Naive B cell (primary cell): ENCODE results near the gene WARS2. TPM values are rescaled to one million over a fixed set of nuclear protein-coding genes. Genes with fewer than 3 reads are reported as not detected.
A peak's percentile ranks its signal among the peaks of the same experiment; 100 is the strongest.
"Not testable (repeated sequence)": the region's sequence is repeated elsewhere in the genome, so short reads cannot be mapped to it uniquely, and the experiment has no call there.

Experiments
- ATAC-seq, 2 donors: fragments of 150-1000 bp; cut with Tn5 transposase; 2 replicates each; pipeline ENCODE4 v1.10.0; 2021; ENCODE audit warnings: low read depth in 2 of 2, mild to moderate bottlenecking in 2 of 2, moderate library complexity in 2 of 2
- DNase-seq: peaks from one replicate; pipeline ENCODE4 v3.0.0; 2022
- H3K27ac Mint-ChIP-seq, 6 donors: one replicate each; pipeline ENCODE4 v1.8.0; 2020 to 2022; ENCODE audit warnings: mild to moderate bottlenecking in 6 of 6, mixed read lengths in 6 of 6, moderate library complexity in 5 of 6, inconsistent platforms in 2 of 6
- H3K27me3 Mint-ChIP-seq, 3 donors: one replicate each; pipeline ENCODE4 v1.8.0; 2021 to 2022; ENCODE audit warnings: mixed read lengths in 3 of 3, mild to moderate bottlenecking in 1 of 3
- H3K36me3 Mint-ChIP-seq, 2 donors: one replicate each; pipeline ENCODE4 v1.8.0; 2020 to 2022; ENCODE audit warnings: mixed read lengths in 2 of 2, inconsistent platforms in 1 of 2, mild to moderate bottlenecking in 1 of 2
- H3K4me1 Mint-ChIP-seq, 3 donors: one replicate each; pipeline ENCODE4 v1.8.0; 2020 to 2022; ENCODE audit warnings: mixed read lengths in 3 of 3, inconsistent platforms in 1 of 3, mild to moderate bottlenecking in 1 of 3, moderate library complexity in 1 of 3
- H3K4me3 Mint-ChIP-seq, 8 donors: one replicate each; pipeline ENCODE4 v1.8.0; 2020 to 2022; ENCODE audit warnings: mild to moderate bottlenecking in 8 of 8, mixed read lengths in 8 of 8, moderate library complexity in 8 of 8, inconsistent platforms in 2 of 8
- H3K9me3 Mint-ChIP-seq, 7 donors: one replicate each; pipeline ENCODE4 v1.8.0; 2020 to 2022; ENCODE audit warnings: mixed read lengths in 7 of 7, mild to moderate bottlenecking in 5 of 7, inconsistent platforms in 2 of 7, moderate library complexity in 1 of 7
- polyA plus RNA-seq, 6 donors: library from polyadenylated mRNA; unstranded; fragments of 300-500 nt; fragmentation: Illumina TruSeq; gene quantifications; one replicate each; pipeline ENCODE4 v1.2.3, GENCODE V29; 2021; ENCODE audit warnings: low read depth in 6 of 6

The WARS2 gene
- polyA plus RNA-seq, 6 donors from 2014 or later: 6.2 to 21.3 (median 19.1) TPM

- Mint-ChIP-seq H3K27ac (no peak overlapping the region), H3K9me3 (peaks cover 0 to 19% (median 12%) of the 10 kb centered on the region in 7 donors), H3K27me3 (no peaks in the 10 kb centered on the region)
Observed at GRCh38 chr1:119125874-119126273, 14.6 kb downstream of the WARS2 start.

GRCh38 chr1:119124764-119125163 lies 15.7 kb downstream of the WARS2 start:
- Mint-ChIP-seq H3K27me3 (no peaks in the 10 kb centered on the region), H3K4me1 (peaks cover 4 to 14% (median 10%) of the 10 kb centered on the region in 3 donors), H3K4me3 (no peak overlapping the region), H3K9me3 (peaks cover 4 to 30% (median 18%) of the 10 kb centered on the region in 7 donors), H3K36me3 (peaks cover 14 to 24% of the 10 kb centered on the region in 2 donors), H3K27ac (peak overlapping the region in 1 of 6 donors; percentile 96)
- ATAC-seq: no peak
- DNase-seq: no peak

More at GRCh38 chr1:119125874-119126273, 14.6 kb downstream of the WARS2 start:
- ATAC-seq (no peak), DNase-seq (no peak)
- peaks cover 0 to 8% (median 5%) of the 10 kb centered on the region in 3 donors for H3K4me1 Mint-ChIP-seq
- H3K4me3 Mint-ChIP-seq: no peak overlapping the region
- H3K36me3 Mint-ChIP-seq: peaks cover 9 to 14% of the 10 kb centered on the region in 2 donors

- H3K27me3 Mint-ChIP-seq, H3K4me3 Mint-ChIP-seq, ATAC-seq, DNase-seq, H3K27ac Mint-ChIP-seq: not testable (repeated sequence)
- Mint-ChIP-seq H3K9me3 (peaks cover 6 to 49% (median 21%) of the 10 kb centered on the region in 7 donors), H3K36me3 (peaks cover 27 to 35% of the 10 kb centered on the region in 2 donors), H3K4me1 (peaks cover 5 to 22% (median 14%) of the 10 kb centered on the region in 3 donors)
Observed at GRCh38 chr1:119121872-119122271, 18.6 kb downstream of the WARS2 start.

GRCh38 chr1:119116725-119117124 lies 23.7 kb downstream of the WARS2 start:
- H3K36me3 Mint-ChIP-seq: peaks cover 39 to 40% of the 10 kb centered on the region in 2 donors

GRCh38 chr1:119115736-119116135 lies 24.7 kb downstream of the WARS2 start:
- ATAC-seq (no peak), DNase-seq (no peak)
- Mint-ChIP-seq H3K27me3 (no peaks in the 10 kb centered on the region), H3K27ac (peak overlapping the region in 2 of 6 donors; percentile 18 to 49), H3K9me3 (peaks cover 5 to 32% (median 12%) of the 10 kb centered on the region in 7 donors), H3K36me3 (peaks cover 39 to 45% of the 10 kb centered on the region in 2 donors), H3K4me3 (no peak overlapping the region), H3K4me1 (peaks cover 5 to 26% (median 19%) of the 10 kb centered on the region in 3 donors)

More at GRCh38 chr1:119116725-119117124, 23.7 kb downstream of the WARS2 start:
- Mint-ChIP-seq H3K9me3 (peaks cover 10 to 39% (median 18%) of the 10 kb centered on the region in 7 donors), H3K27me3 (no peaks in the 10 kb centered on the region), H3K4me3 (no peak overlapping the region), H3K4me1 (peaks cover 5 to 26% (median 19%) of the 10 kb centered on the region in 3 donors), H3K27ac (no peak overlapping the region)
- DNase-seq: no peak
- ATAC-seq: no peak

GRCh38 chr1:119115311-119115710 lies 25.1 kb downstream of the WARS2 start:
- peaks cover 5 to 26% (median 19%) of the 10 kb centered on the region in 3 donors for H3K4me1 Mint-ChIP-seq
- peaks cover 39 to 48% of the 10 kb centered on the region in 2 donors for H3K36me3 Mint-ChIP-seq
- DNase-seq: no peak
- H3K27me3 Mint-ChIP-seq: no peaks in the 10 kb centered on the region
- ATAC-seq: no peak
- no peak overlapping the region for H3K27ac Mint-ChIP-seq
- no peak overlapping the region for H3K4me3 Mint-ChIP-seq
- peaks cover 5 to 32% (median 11%) of the 10 kb centered on the region in 7 donors for H3K9me3 Mint-ChIP-seq

- H3K4me1 Mint-ChIP-seq: peaks cover 2 to 21% (median 15%) of the 10 kb centered on the region in 3 donors
- no peak overlapping the region for H3K4me3 Mint-ChIP-seq
- no peak for ATAC-seq
- no peaks in the 10 kb centered on the region for H3K27me3 Mint-ChIP-seq
- H3K9me3 Mint-ChIP-seq: peaks cover 4 to 26% (median 7%) of the 10 kb centered on the region in 7 donors
- DNase-seq: no peak
- H3K36me3 Mint-ChIP-seq: peaks cover 35 to 43% of the 10 kb centered on the region in 2 donors
- H3K27ac Mint-ChIP-seq: no peak overlapping the region
Observed at GRCh38 chr1:119114786-119115185, 25.7 kb downstream of the WARS2 start.

GRCh38 chr1:119112791-119113190 lies 27.7 kb downstream of the WARS2 start:
- ATAC-seq (no peak), DNase-seq (no peak)
- Mint-ChIP-seq H3K4me1 (peaks cover 0 to 17% (median 10%) of the 10 kb centered on the region in 3 donors), H3K27me3 (no peaks in the 10 kb centered on the region), H3K27ac (no peak overlapping the region), H3K4me3 (no peak overlapping the region), H3K9me3 (peaks cover 0 to 7% (median 4%) of the 10 kb centered on the region in 7 donors), H3K36me3 (peaks cover 27 to 30% of the 10 kb centered on the region in 2 donors)

GRCh38 chr1:119112244-119112643 lies 28.2 kb downstream of the WARS2 start:
- ATAC-seq: no peak
- Mint-ChIP-seq H3K27ac (no peak overlapping the region), H3K4me1 (peaks cover 0 to 15% (median 10%) of the 10 kb centered on the region in 3 donors), H3K9me3 (peaks cover 0 to 13% (median 4%) of the 10 kb centered on the region in 7 donors), H3K36me3 (peaks cover 27 to 30% of the 10 kb centered on the region in 2 donors), H3K27me3 (no peaks in the 10 kb centered on the region), H3K4me3 (no peak overlapping the region)
- no peak for DNase-seq

- peaks cover 0 to 15% (median 6%) of the 10 kb centered on the region in 7 donors for H3K9me3 Mint-ChIP-seq
- peaks cover 22 to 25% of the 10 kb centered on the region in 2 donors for H3K36me3 Mint-ChIP-seq
- H3K27ac Mint-ChIP-seq: no peak overlapping the region
- no peak for ATAC-seq
- peaks cover 0 to 9% (median 0%) of the 10 kb centered on the region in 3 donors for H3K4me1 Mint-ChIP-seq
- DNase-seq: no peak
- H3K27me3 Mint-ChIP-seq: no peaks in the 10 kb centered on the region
- no peak overlapping the region for H3K4me3 Mint-ChIP-seq
Observed at GRCh38 chr1:119108988-119109387, 31.5 kb downstream of the WARS2 start.

- Mint-ChIP-seq H3K4me1 (peaks cover 0 to 19% (median 13%) of the 10 kb centered on the region in 3 donors), H3K9me3 (peaks cover 0 to 8% (median 0%) of the 10 kb centered on the region in 7 donors), H3K27ac (no peak overlapping the region), H3K27me3 (no peaks in the 10 kb centered on the region), H3K36me3 (peaks cover 0 to 7% of the 10 kb centered on the region in 2 donors), H3K4me3 (no peak overlapping the region)
- ATAC-seq: no peak
- no peak for DNase-seq
Observed at GRCh38 chr1:119103764-119104163, 36.7 kb downstream of the WARS2 start.

- ATAC-seq: no peak
- Mint-ChIP-seq H3K27me3 (no peaks in the 10 kb centered on the region), H3K4me3 (no peak overlapping the region), H3K36me3 (peaks cover 0 to 7% of the 10 kb centered on the region in 2 donors), H3K27ac (no peak overlapping the region), H3K4me1 (peaks cover 0 to 19% (median 17%) of the 10 kb centered on the region in 3 donors), H3K9me3 (peaks cover 0 to 4% (median 0%) of the 10 kb centered on the region in 7 donors)
- no peak for DNase-seq
Observed at GRCh38 chr1:119102051-119102450, 38.4 kb downstream of the WARS2 start.

- Mint-ChIP-seq H3K4me3 (no peak overlapping the region), H3K4me1 (peaks cover 0 to 19% (median 17%) of the 10 kb centered on the region in 3 donors), H3K27ac (no peak overlapping the region), H3K36me3 (peaks cover 0 to 7% of the 10 kb centered on the region in 2 donors), H3K27me3 (no peaks in the 10 kb centered on the region), H3K9me3 (peaks cover 0 to 4% (median 0%) of the 10 kb centered on the region in 7 donors)
- DNase-seq: no peak
- ATAC-seq: no peak
Observed at GRCh38 chr1:119101563-119101962, 38.9 kb downstream of the WARS2 start.

GRCh38 chr1:119099775-119100174 lies 40.7 kb downstream of the WARS2 start:
- Mint-ChIP-seq H3K4me3 (no peak overlapping the region), H3K9me3 (peaks cover 0 to 3% (median 0%) of the 10 kb centered on the region in 7 donors), H3K36me3 (peaks cover 0 to 5% of the 10 kb centered on the region in 2 donors), H3K27ac (no peak overlapping the region), H3K27me3 (no peaks in the 10 kb centered on the region), H3K4me1 (peaks cover 0 to 17% (median 14%) of the 10 kb centered on the region in 3 donors)
- ATAC-seq (no peak), DNase-seq (no peak)
